ENCODE measurements around the gene SMAD3.

SMAD3 gene

DNA sequence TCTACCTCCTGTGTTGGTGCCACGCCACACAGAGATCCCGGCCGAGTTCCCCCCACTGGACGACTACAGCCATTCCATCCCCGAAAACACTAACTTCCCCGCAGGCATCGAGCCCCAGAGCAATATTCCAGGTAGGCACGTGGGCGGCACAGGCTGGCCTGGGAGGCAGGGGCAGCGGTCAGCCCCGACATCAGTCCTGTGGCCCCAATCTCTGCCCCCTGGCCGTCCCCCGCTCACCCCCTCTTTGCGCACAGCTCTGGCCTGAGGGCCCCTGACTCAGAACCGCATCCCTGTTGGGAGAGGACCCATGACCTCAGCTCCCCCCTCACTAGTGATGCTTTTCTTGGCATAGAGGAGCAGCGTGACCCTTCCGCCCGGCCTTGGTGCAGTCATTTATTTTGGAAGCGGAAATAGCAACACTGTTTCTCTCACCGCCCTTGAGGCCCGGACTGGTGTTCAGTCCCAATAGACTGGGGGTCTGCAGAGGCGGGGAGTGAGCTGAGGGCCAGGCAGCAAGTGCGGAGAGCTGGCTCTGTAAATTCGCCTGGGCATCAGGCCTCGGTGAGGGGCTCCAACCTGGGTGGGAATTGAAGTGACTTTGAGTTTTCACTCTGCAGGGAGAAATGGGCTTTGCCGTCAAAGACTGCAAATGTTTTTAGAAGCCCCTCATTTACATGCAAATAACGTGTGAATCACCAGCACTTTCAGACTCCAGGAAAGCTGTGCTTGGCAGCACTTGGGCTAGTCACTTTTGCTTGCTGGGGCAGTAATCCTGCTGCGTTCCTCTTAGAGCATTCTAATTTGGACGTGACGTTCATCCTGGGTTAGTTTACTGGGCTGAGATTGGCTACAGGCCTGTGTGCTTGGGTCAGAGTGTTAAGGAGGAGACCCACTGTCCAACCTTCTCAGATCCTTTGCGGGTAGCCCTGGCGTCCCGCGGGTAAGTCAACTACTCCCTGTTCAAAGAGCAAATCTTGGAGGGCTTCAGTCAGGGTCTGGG, 100.2 kb downstream of the SMAD3 start:
- DNase-seq (ENCODE audit: low spot score), result no peak
- in situ Hi-C loops (cut with MboI; ENCODE audit: low pct_unique_long_range_greater_than_20kb, low sequenced_read_pairs, unreplicated experiment), result no loop called here

GRCh38 chr15:67166280-67167009, 101.0 kb downstream of the SMAD3 start:
- in situ Hi-C loops (cut with MboI; ENCODE audit: low pct_unique_long_range_greater_than_20kb, low sequenced_read_pairs, unreplicated experiment), result no loop called here
- DNase-seq (ENCODE audit: low spot score), result no peak
- TF ChIP-seq, protein P1, sequence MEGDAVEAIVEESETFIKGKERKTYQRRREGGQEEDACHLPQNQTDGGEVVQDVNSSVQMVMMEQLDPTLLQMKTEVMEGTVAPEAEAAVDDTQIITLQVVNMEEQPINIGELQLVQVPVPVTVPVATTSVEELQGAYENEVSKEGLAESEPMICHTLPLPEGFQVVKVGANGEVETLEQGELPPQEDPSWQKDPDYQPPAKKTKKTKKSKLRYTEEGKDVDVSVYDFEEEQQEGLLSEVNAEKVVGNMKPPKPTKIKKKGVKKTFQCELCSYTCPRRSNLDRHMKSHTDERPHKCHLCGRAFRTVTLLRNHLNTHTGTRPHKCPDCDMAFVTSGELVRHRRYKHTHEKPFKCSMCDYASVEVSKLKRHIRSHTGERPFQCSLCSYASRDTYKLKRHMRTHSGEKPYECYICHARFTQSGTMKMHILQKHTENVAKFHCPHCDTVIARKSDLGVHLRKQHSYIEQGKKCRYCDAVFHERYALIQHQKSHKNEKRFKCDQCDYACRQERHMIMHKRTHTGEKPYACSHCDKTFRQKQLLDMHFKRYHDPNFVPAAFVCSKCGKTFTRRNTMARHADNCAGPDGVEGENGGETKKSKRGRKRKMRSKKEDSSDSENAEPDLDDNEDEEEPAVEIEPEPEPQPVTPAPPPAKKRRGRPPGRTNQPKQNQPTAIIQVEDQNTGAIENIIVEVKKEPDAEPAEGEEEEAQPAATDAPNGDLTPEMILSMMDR (IDR thresholded peaks at IDR 0.05; ENCODE audit: extremely low read depth, insufficient read depth, missing control alignments), result no peak

More for the DNA sequence above, 100.2 kb downstream of the SMAD3 start:
- TF ChIP-seq, protein P1 (IDR thresholded peaks at IDR 0.05; ENCODE audit: extremely low read depth, insufficient read depth, missing control alignments), result no peak

DNA sequence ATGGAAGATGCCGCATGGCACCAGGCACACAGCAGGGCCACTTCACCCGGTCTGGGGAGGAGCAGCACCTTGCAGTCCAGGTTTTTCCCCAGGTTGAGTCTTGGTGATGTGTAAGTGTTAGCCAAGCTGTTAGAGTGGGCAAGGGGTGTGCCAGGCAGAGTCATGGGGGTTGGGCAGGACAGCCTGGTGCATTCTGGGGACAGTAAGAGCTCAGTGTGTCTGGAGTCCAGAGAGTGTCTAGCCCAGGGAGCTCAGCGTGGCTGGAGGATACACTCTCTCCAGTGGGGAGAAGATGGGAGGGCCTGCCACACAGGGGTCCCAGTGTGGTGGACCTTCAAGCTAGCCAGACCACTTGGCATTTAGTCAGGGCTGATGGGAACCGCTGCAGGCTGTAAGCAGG, 101.7 kb downstream of the SMAD3 start:
- TF ChIP-seq, protein P1 (IDR thresholded peaks at IDR 0.05; ENCODE audit: extremely low read depth, insufficient read depth, missing control alignments), result no peak
- DNase-seq (ENCODE audit: low spot score), result no peak
- in situ Hi-C loops (cut with MboI; ENCODE audit: low pct_unique_long_range_greater_than_20kb, low sequenced_read_pairs, unreplicated experiment), result no loop called here

- in situ Hi-C loops (cut with MboI; ENCODE audit: low pct_unique_long_range_greater_than_20kb, low sequenced_read_pairs, unreplicated experiment), result no loop called here
- TF ChIP-seq, protein P1 (IDR thresholded peaks at IDR 0.05; ENCODE audit: extremely low read depth, insufficient read depth, missing control alignments), result no peak
- no peak for DNase-seq (ENCODE audit: low spot score)
Measured at GRCh38 chr15:67168694-67169093, 103.3 kb downstream of the SMAD3 start.

DNA sequence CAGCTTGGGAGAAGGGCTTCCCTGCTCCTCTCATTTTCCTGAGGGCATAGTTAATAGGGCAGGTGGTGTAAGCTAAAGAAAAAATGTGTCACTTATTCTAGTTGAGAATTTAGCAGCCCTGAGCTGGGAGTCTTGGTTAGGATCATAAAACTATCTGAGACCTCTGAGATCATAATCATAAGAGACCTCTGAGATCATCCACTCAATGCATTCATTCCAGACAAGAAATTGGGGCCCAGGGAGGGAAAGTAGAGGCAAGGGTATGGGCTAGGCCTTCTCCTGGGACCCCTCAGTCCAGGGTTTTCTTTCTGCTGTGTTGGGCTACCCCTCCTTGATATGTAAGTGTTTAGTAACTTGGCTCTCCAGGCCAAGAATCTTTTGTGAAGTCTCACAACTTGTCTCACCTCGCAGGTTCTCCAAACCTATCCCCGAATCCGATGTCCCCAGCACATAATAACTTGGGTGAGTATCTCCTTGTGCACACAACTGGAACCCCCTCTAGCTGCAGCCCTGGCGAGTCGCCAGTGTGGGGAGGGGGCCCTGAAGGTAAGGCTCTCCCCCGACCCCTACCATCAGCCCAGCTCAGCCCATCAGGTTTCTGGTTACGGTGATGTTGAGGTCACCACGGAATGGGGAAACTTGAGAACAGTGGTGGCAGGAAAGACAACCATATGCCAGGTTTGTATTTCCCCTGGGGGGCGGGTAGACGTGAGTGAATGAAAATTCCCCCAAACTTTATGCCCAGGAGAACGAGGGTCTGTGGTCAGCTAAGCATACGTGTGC, 104.9 kb downstream of the SMAD3 start:
- TF ChIP-seq, protein P1 (IDR thresholded peaks at IDR 0.05; ENCODE audit: extremely low read depth, insufficient read depth, missing control alignments), result no peak
- in situ Hi-C loops (cut with MboI; ENCODE audit: low pct_unique_long_range_greater_than_20kb, low sequenced_read_pairs, unreplicated experiment), result loop anchor here (10.0 kb wide), 1 partner anchor 76 kb away; no protein-coding TSS in a partner anchor
- DNase-seq (ENCODE audit: low spot score), result no peak

DNA sequence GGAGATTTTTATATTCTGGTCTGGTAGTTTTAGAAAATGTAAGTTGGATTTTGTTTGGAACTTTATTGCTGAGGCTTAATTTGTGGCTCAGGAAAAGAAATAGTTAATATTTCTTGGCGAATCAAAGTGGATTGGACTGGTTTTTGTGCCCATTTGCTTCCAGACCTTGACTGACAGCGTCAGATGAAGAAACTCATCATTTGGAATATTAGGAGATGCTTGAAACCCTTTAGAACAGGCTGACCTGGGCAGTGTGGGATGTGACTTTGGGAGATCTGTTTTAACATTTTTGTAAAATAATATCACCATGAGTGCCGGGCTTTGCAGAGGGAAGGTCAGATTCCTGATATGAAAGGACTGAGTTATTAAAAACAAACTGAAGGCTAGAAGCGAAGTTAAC, 106.1 kb downstream of the SMAD3 start:
- DNase-seq (ENCODE audit: low spot score), result no peak
- TF ChIP-seq, protein P1 (IDR thresholded peaks at IDR 0.05; ENCODE audit: extremely low read depth, insufficient read depth, missing control alignments), result no peak
- in situ Hi-C loops (cut with MboI; ENCODE audit: low pct_unique_long_range_greater_than_20kb, low sequenced_read_pairs, unreplicated experiment), result loop anchor here (10.0 kb wide), 1 partner anchor 77 kb away; no protein-coding TSS in a partner anchor
